Head of caudate nucleus (tissue), 42 donors: ENCODE data around the gene NLRC5.
A peak's percentile ranks its signal among the peaks of the same experiment; 100 is the strongest.

Experiments used
- DNase-seq, 42 donors: peaks; one replicate each; pipeline versions ENCODE4 v3.0.0 to v3.0.0-alpha.2; 2020 to 2021; ENCODE audit warnings: mixed read lengths in 7 of 42
- intact Hi-C: fragments of 100-400 bp; cut with DNase I; formaldehyde crosslinking; loops from one replicate; pipeline ENCODE4 v1.15.0; 2022

Gene NLRC5

DNA sequence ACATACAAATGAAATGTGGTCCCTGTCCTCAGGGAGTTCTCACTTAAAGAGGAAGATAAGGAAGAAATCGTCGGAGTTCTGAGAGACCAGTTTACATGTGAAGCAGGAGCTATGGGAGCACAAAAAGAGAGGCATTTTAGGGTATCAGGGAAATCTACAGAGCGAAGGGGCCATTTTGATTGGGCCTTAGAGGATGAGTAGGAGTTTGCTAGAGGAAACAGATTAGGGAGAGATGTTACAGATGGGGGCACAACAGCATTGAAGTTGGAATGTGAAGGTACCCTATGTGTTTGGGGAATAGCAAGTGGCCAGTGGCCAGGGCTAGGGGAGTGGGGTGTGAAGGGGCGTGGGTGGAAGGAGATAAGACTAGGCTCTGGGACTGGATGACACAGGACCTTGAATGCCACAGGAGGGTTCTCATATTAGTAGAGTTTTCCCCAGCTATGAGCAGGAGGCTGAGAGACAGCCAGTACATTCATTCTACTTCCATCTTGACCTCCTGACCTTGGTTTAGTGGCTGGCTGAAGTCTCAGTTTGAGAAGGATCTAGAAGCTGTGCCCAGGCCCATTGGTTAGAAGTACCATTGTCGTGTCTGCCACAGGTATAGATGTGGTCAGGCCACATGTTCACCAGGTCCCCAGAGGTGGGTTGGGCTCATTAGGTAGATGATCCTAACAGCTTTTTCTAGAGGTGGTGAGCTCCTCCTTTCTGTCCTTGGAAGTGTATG is 137.8 kb downstream of the NLRC5 start:
- intact Hi-C loops, result no loop called here

DNA sequence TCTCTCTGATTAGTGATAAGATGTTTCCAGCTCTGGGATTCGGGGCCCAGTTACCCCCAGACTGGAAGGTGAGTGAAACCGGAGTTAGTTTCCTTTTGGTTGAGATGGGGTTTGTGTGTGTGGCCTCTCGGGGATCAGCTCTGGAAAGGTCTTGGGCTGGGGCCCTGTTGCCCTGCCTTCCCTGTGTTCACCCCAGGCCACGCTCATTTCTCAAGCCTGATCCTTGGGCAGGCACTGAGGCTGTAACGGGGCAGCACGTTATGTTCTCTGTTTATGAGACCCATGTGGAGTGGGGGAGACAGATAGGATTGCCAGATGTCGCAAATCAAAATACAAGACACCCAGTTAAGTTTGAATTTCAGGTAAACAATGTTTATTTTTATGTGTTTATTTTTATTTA is 138.5 kb downstream of the NLRC5 start:
- intact Hi-C loops, result no loop called here
- DNase-seq, result no peak

More for the DNA sequence above, 137.8 kb downstream of the NLRC5 start:
- DNase-seq, result no peak

DNA sequence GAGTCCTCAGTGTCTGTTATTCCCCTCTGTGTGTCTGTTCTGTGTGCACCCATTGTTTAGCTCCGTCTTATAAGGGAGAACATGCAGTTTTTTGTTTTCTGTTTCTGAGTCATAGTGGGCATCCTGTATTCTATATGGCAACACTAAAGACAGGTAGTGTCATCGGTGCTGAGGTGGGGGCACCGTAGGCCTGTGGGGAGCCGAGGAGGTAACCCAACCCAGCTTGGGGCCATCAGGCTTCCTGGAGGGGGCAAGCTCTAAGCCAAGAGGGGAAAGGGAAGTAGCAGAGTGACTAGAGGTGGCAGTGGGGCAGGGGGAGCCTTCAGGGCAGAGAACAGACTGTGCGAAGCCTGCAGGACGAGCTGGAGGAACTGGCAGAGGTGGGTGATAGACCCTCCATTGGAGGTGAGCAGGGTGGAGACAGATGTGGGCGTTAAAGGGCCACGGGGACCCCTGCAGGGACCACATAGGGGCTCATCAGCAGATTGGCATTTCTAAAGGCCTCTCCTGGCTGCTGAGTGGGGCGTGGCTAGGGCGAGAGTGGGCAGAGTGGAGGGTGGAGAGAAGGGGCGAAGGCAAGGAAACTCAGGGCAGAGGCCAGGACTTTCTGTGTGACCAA is 139.5 kb downstream of the NLRC5 start:
- intact Hi-C loops, result no loop called here
- no peak for DNase-seq

DNA sequence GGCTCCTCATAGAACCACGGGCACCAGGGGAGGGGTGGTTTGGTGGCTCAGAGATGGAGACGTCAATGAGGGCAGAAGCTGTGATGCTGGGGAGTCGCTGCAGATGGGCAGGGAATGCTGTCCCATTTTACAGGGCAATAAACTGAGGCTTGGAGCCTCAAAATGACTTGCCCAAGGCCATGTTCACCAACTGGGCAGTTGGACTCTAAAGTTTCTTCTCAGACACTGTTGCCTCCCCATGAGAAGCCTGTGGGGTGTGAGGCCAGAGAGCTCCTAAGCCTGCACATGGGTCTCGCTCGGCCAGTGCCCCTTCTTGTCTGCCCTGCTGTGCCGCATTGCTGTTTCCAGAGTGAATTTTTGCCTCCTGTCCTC is 141.6 kb downstream of the NLRC5 start:
- intact Hi-C loops, result no loop called here
- DNase-seq, result no peak

DNA sequence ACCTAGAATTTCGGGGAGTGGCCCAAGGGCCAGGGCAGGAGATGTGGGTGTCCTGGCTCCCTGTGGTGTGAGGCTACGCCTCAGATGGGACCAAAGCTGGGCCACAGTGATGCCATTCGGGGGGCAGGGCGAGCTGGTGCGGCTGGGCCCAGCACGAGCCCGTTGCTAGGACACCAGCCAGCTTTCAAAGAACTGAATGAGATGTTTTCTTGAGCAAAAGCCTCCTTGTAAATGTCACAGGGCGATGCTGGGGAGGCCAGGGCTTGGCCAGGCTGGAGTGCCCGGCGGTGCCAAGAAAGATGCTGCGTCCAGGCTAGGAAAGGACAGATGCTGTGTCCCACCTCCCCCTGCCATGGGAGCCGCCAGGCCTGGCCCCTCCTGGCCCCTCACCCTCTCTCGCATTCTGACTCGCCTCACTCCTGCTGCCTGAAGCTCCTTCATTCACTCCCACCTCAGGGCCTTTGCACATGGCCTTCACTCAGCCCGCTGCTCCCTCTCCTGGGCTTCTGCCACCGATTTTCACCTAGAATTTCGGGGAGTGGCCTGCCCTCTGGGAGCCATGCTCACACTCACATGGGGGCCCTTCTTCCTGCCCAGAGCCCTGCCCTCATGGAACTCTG is 142.1 kb downstream of the NLRC5 start:
- intact Hi-C loops, result no loop called here
- DNase-seq, result peak; percentile 66 to 94 (median 86)

DNA sequence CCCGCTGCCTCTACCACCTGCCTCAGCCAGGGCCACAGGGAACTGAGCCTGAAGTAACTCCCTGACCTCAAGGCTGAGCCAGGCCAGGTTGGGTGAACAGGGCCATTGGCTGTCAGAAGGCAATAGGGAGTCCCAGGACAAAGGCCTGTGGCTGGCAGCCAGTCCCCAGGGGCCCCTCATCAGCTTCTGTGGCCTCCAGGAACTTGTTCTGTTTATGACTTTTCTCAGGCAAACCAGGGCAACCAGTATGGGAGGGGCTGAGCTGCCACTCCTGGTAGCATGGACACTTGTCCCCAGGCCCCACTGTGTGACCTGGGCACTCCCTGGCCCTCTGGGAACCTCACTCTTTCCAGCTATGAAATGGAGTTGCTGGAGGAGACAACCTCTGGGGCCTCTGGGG is 143.1 kb downstream of the NLRC5 start:
- intact Hi-C loops, result no loop called here
- no peak for DNase-seq

DNA sequence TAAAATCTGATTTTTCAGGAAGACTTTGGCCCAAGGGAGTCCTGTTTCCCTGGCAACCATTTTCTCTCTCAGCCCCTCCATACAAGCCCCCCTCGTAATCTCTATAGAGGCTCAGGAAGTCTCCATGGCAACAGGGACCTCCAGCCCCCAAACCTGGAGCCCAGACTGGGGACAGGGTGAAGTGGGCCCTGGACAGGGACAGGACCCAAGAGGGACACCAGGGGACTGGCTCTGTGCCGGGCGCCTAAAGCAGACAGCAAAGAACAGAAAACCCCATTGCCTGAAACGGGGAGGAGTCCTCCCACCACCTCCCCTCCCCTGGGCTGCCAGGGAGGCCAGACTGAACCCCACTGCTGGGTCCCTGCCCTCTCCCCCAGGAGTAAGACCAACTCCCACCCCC is 143.7 kb downstream of the NLRC5 start:
- no peak for DNase-seq
- intact Hi-C loops, result no loop called here
